DOHH2 (cell line): ENCODE measurements around the gene CXCR5.

Experiments
- CTCF ChIP-seq: fragments of 200-600 bp; sonication (generic); IDR thresholded peaks from one replicate; pipeline ENCODE4 v1.5.1; 2014; ENCODE audit warnings: antibody characterized with exemption, mild to moderate bottlenecking, low read depth, low read length; ENCODE audit not compliant: poor library complexity, severe bottlenecking
- EZH2phosphoT487 ChIP-seq: fragments of 200-600 bp; sonication (generic); IDR thresholded peaks from 2 replicates; pipeline ENCODE4 v1.6.1; 2017; ENCODE audit warnings: borderline replicate concordance, mild to moderate bottlenecking, antibody characterized with exemption, low read length, moderate library complexity, mixed read lengths

DNA sequence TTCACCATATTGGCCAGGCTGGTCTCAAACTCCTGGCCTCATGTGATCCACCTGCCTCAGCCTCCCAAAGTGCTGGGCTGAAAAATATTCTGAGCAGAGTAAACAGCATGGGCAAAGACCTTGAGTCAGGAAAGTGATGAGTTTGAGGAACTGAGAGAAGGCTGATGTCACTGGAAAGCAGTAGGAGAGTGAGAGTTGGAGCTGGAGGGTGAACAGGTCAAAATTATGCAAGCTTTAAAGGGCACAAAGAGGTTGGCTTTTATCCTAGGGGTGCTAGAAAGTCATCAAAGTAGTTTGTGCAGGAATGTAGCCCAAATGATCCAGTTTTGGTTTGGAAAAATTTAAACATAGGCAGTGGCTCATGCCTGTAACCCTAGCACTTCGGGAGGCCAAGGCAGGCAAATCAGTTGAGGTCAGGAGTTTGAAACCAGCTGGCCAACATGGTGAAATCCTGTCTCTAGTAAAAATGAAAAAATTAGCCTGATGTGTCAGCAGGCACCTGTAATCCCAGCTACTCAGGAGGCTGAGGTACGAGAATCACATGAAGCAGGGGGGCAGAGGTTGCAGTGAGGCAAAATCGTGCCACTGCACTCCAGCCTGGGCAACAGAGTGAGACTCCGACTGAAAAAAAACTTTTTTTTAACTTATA, 44.7 kb upstream of the CXCR5 start:
- TF ChIP-seq CTCF (no peak), EZH2phosphoT487 (no peak)
